ENCODE results near the gene UQCRQ.
A peak's percentile ranks its signal among the peaks of the same experiment; 100 is the strongest.

DNA sequence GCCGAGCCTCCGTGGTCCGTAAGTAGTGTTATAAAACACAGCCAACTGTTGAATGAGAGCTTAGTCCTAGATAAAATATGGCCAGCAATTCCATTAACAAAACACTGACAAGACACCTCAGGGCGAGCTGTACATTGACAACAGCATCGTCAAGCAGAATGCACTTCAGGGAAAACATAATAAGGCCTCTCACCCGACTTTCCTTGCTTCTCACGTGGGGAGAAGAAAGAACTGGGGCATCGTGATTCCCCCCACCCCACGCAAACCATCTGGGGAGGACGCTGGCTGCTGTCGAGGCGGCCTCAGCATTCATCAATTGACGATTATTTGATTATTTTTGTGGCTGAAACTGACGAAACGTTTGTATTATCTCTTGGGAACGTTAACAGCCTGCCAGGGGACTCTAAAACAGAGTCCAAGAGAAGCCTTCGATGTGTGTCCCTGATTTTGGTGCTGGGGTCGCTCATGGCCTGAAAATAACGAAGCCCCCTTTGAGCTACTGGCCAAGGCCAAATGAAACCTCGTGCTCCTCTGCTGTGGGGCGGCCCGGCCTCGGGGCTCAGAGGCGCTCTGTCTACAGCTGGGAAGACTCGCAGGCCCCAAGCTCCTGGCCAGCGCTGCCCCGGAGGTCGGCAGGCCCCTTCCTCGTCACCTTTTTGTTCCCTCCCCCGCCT, 637 bp upstream of the UQCRQ start:
- TF ChIP-seq, protein P1, sequence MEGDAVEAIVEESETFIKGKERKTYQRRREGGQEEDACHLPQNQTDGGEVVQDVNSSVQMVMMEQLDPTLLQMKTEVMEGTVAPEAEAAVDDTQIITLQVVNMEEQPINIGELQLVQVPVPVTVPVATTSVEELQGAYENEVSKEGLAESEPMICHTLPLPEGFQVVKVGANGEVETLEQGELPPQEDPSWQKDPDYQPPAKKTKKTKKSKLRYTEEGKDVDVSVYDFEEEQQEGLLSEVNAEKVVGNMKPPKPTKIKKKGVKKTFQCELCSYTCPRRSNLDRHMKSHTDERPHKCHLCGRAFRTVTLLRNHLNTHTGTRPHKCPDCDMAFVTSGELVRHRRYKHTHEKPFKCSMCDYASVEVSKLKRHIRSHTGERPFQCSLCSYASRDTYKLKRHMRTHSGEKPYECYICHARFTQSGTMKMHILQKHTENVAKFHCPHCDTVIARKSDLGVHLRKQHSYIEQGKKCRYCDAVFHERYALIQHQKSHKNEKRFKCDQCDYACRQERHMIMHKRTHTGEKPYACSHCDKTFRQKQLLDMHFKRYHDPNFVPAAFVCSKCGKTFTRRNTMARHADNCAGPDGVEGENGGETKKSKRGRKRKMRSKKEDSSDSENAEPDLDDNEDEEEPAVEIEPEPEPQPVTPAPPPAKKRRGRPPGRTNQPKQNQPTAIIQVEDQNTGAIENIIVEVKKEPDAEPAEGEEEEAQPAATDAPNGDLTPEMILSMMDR (IDR thresholded peaks at IDR 0.05), result no peak
- TF ChIP-seq CHD2 (IDR thresholded peaks at IDR 0.05; ENCODE audit: low read length, partially characterized antibody), result no peak
- TF ChIP-seq CEBPB (IDR thresholded peaks at IDR 0.05), result no peak
- TF ChIP-seq POLR2A (IDR thresholded peaks at IDR 0.05; ENCODE audit: low read length), result no peak
- no peak for TF ChIP-seq REST (IDR thresholded peaks at IDR 0.05)
- TF ChIP-seq ESRRA (IDR thresholded peaks at IDR 0.05; ENCODE audit: borderline replicate concordance, low read length), result no peak
- peak; percentile 36; the same call in 1 of the 2 replicates for TF ChIP-seq PHF8 (IDR thresholded peaks at IDR 0.05; ENCODE audit: borderline replicate concordance, low read depth)
- TF ChIP-seq RNF2 (IDR thresholded peaks at IDR 0.05; ENCODE audit: borderline replicate concordance, low read depth), result no peak
- no peak for TF ChIP-seq HDAC2 (IDR thresholded peaks at IDR 0.05)
- no peak for TF ChIP-seq SMC3 (IDR thresholded peaks at IDR 0.05)
- TF ChIP-seq KDM5A (IDR thresholded peaks at IDR 0.05), result no peak
- no peak; the same call in 1 of the 2 replicates for TF ChIP-seq MAX (IDR thresholded peaks at IDR 0.05)

Measured in A549 (cell line).